Measurements from ENCODE around the gene FRYL. TPM values are rescaled to one million over a fixed set of nuclear protein-coding genes. Genes with fewer than 3 reads are reported as not detected.

The FRYL gene
- total RNA-seq, 1 experiment from 2014 or later = 47.7 TPM

GRCh38 chr4:48752246-48752645 is 27.8 kb downstream of the FRYL start:
- H3K9me2 ChIP-seq (ENCODE audit: insufficient read depth) = no peaks in the 10 kb centered on the region
- no peaks in the 10 kb centered on the region for H3K36me3 ChIP-seq (ENCODE audit: control insufficient read depth in 1 of 2, insufficient read depth in 2 of 2, low read length in 2 of 2)
- no TSS peak for BruUV-seq (replicated peaks)
- POLR2A ChIA-PET = no interaction called here
- peaks cover 87% of the 10 kb centered on the region for H3K79me2 ChIP-seq (ENCODE audit: insufficient read depth, low read length)
- H3K9me3 ChIP-seq (ENCODE audit: control insufficient read depth in 1 of 2, insufficient read depth in 1 of 2, low read depth in 1 of 2, low read length in 2 of 2) = no peaks in the 10 kb centered on the region
- H3K4me1 ChIP-seq (ENCODE audit: control insufficient read depth in 1 of 2, insufficient read depth in 2 of 2, low read length in 2 of 2) = no peaks in the 10 kb centered on the region
- H4K20me1 ChIP-seq (ENCODE audit: insufficient read depth) = no peaks in the 10 kb centered on the region
- DNase-seq (ENCODE audit: low read depth, low spot score) = no peak
- H3K4me2 ChIP-seq (ENCODE audit: low read length) = no peak overlapping the region
- H3K4me3 ChIP-seq (replicated peaks in 1 of 2; ENCODE audit: low read depth in 1 of 2, low read length in 2 of 2) = no peak overlapping the region
- intact Hi-C loops (cut with micrococcal nuclease) = no loop called here
- RAD21 ChIA-PET (ENCODE audit: low non-redundant PET in 1 of 2, low total read pairs in 2 of 2, uncharacterized antibody in 2 of 2, unreplicated experiment in 2 of 2) = no interaction called here
- TF ChIP-seq SP1 (IDR thresholded peaks at IDR 0.05; ENCODE audit: low read depth) = no peak
- TF ChIP-seq CBX3 (IDR thresholded peaks at IDR 0.05; ENCODE audit: low read depth) = no peak
- no peak for TF ChIP-seq ZBTB33 (IDR thresholded peaks at IDR 0.05; ENCODE audit: extremely low read depth, insufficient replicate concordance, low read length)
- no peak for TF ChIP-seq EZH2phosphoT487 (IDR thresholded peaks at IDR 0.05; ENCODE audit: borderline replicate concordance)
- no peak for TF ChIP-seq EGR1 (IDR thresholded peaks at IDR 0.05; ENCODE audit: low read depth)
- TF ChIP-seq ZNF274 (IDR thresholded peaks at IDR 0.05; ENCODE audit: low read depth, low read length) = no peak
- TF ChIP-seq TCF7L2 (IDR thresholded peaks at IDR 0.05; ENCODE audit: borderline replicate concordance, extremely low read depth, insufficient read depth, insufficient read length) = no peak
- no peak for TF ChIP-seq SRF (IDR thresholded peaks at IDR 0.05; ENCODE audit: low read depth)
- TF ChIP-seq FOSL1 (IDR thresholded peaks at IDR 0.05; ENCODE audit: low read depth) = no peak
- no peak for TF ChIP-seq JUND (IDR thresholded peaks at IDR 0.05)
- TF ChIP-seq REST (IDR thresholded peaks at IDR 0.05; ENCODE audit: low read depth) = no peak
- no peak for TF ChIP-seq RAD21 (IDR thresholded peaks at IDR 0.05; ENCODE audit: low read depth)
- TF ChIP-seq ZFX (IDR thresholded peaks at IDR 0.05) = no peak
- H2AFZ ChIP-seq (ENCODE audit: low read depth, low read length, poor library complexity, severe bottlenecking) = no peak overlapping the region
- CTCF ChIA-PET = no interaction called here
- no peak overlapping the region for H3K27ac ChIP-seq (ENCODE audit: low read depth, low read length)
- H3K27me3 ChIP-seq (ENCODE audit: insufficient read depth, low read length) = no peaks in the 10 kb centered on the region
- no peak overlapping the region for H3K9ac ChIP-seq (ENCODE audit: low read length)
- no peak for ATAC-seq

Data from HCT116 (cell line).